Fibroblast of mammary gland (primary cell): ENCODE results near the gene CACNG4.
"Not testable (repeated sequence)": the region's sequence is repeated elsewhere in the genome, so short reads cannot be mapped to it uniquely, and the experiment has no call there.

ENCODE experiments used
- DNase-seq: peaks from one replicate; pipeline ENCODE4 v3.0.0-alpha.2; 2010; ENCODE audit warnings: low read depth
- H3K4me3 ChIP-seq: 2 replicates; pipeline ENCODE4 v1.5.1; 2011; ENCODE audit warnings: low read depth, mild to moderate bottlenecking, low read length, moderate library complexity; ENCODE audit not compliant: control insufficient read depth
- TF ChIP-seq, protein P1 (sequence below): conservative IDR thresholded peaks from 2 replicates; pipeline ENCODE4 v1.5.1; 2011; ENCODE audit warnings: low read depth, low read length, inconsistent platforms; ENCODE audit not compliant: control insufficient read depth, insufficient read depth

The CACNG4 gene

DNA sequence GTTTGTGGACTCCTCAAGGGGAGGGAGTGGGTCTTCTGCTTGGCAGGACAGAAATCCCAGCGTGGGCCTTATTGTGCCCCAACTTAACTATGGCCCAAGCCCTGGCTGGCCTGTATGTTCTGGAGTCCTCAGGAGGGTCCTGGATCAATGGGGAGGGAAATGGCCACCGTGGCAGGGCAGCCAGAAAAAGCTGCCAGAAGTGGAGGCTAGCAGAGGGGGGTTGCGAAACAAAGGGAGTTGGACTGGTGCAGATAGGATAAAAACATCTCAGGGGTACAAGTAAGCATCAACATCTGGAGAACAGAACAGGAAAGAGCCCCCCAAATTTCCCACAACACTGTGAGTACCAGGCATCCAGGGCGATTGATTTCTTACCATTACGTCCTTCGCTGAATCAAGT lies 76.1 kb downstream of the CACNG4 start:
- H3K4me3 ChIP-seq: no peak overlapping the region
- no peak for DNase-seq
- TF ChIP-seq, protein P1, sequence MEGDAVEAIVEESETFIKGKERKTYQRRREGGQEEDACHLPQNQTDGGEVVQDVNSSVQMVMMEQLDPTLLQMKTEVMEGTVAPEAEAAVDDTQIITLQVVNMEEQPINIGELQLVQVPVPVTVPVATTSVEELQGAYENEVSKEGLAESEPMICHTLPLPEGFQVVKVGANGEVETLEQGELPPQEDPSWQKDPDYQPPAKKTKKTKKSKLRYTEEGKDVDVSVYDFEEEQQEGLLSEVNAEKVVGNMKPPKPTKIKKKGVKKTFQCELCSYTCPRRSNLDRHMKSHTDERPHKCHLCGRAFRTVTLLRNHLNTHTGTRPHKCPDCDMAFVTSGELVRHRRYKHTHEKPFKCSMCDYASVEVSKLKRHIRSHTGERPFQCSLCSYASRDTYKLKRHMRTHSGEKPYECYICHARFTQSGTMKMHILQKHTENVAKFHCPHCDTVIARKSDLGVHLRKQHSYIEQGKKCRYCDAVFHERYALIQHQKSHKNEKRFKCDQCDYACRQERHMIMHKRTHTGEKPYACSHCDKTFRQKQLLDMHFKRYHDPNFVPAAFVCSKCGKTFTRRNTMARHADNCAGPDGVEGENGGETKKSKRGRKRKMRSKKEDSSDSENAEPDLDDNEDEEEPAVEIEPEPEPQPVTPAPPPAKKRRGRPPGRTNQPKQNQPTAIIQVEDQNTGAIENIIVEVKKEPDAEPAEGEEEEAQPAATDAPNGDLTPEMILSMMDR: no peak

DNA sequence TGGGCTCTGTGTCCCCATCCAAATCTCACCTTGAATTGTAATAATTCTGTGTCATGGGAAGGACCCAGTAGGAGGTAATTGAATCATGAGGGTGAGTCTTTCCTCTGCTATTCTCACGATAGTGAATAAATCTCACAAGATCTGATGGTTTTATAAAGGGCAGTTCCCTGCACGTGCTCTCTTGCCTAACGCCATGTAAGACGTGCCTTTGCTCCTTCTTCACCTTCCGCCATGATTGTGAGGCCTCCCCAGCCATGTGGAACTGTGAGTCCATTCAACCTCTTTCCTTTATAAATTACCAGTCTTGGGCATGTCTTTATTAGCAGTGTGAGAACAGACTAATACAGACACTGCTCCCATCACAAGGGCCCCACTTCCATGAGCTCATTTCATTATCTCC lies 76.6 kb downstream of the CACNG4 start:
- H3K4me3 ChIP-seq, DNase-seq: not testable (repeated sequence)

DNA sequence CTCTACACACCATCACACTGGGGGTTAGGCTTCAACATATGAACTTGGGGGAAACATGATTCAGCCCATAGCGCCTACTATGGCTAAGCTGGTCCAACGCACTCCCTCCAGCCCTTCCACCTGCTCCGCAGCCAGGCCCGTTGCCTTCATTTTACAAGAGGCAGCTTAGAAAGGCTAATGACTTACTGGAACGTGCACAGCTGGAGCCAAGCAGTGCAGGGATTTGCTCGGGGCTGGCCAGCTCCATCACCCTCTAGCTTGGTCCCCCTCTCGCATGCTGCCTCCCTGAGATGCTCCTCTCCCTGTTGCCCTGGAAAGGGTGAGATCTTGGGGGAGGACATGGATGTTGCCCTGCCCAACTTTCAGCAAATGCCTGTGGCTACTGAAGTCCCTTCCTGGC lies 77.0 kb downstream of the CACNG4 start:
- DNase-seq: no peak
- no peak overlapping the region for H3K4me3 ChIP-seq
- TF ChIP-seq, protein P1: no peak

DNA sequence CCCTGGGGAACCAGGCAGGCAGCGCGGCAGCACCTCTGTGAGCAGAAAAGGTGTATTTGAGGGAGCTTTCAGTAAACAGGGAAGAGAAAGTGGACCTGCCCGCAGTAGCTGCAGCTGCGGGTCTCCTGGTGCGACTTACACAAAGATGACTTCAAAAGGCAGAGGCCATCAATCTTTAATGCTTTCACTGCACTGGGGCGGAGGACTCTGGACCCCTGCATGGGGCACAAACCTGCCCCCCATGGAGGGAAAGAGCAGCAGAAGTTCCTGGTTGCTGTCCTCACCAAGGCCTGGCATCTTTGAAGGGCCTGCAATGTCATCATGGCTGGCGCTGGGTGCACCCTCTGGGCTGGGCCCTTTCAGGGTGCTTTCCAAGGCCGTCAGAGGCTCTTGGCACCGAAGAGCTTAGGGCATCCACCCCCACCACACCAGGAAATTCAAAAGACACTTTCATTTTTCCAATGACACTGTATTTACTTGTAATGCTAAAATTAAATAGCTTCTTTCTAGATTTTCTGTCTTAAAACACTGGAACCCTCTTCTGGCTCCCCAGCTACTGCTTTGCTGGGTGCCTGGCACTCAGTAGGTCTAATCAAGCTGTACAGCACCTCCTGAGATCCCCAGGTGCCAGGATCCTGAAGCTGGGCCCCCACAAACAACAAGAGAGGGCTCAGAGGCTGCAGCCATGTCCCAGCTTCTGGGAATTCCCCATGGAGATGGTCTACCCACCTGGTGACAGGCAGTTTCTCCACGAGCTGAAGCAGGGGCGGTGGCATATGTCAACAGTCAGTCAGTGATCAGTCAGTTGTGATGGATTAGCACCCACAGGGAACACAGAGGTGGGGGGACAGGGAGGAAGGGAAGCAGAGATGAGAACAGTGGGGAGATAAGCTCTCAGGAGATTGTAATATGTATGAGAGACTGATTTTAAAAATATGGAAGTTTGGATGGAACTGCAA lies 77.7 kb downstream of the CACNG4 start:
- no peak overlapping the region for H3K4me3 ChIP-seq
- TF ChIP-seq, protein P1: no peak
- DNase-seq: no peak

DNA sequence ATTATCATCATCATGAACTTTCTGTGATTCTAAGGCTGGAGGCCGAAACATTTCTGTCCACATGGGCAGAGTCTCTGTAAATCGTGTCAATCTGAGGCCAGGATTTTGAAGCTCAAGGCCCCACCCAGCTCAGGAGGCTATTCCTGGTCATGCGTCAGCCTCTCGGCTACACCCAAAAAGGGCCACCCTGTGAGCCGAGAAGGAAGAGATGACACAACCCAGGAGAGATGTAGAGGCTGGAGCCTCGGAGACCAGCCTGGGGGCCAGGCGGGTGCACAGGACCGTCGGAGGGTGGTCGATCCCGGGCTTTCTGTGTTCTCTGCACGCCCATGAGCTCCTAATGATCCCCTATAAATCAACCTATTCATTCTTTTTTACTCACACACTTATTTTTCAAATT lies 78.8 kb downstream of the CACNG4 start:
- no peak for DNase-seq
- no peak overlapping the region for H3K4me3 ChIP-seq
- TF ChIP-seq, protein P1: no peak

DNA sequence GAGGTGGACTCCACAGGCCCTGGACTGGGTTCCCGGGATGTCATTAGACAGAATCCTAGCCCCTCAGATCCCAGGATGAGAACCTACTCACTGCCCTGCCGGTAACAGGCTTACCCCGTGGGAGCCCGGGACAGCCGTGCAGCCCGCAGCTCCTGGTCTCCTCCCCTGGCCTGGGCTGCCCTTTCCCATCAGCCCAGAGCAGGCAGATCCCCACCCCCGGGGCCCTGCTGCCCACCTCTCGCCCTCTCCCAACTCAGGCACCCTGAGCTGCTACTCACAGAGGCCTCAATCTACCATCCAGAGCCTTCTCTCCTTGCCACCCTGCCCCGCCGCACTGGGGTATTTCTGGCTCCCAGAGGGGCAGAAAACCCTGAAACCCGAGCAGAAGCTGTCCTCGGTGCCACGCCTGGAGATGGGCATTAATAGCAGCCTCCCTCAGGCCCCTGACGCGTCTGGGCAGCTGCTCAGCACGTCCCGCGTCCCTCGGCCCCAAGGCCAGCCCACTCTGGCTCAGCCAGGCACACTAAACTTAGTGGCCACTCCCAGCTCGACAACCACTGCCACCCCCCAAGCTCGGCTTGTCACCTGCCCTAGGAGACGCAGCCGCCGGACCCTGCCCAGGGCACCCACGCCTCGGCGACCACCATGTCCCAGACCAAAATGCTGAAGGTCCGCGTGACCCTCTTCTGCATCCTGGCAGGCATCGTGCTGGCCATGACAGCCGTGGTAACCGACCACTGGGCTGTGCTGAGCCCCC lies 79.7 kb downstream of the CACNG4 start, which contains the start of gene CACNG1:
Gene CACNG1, plus strand, starts transcription at position 539 of the 757 bp plus-strand sequence. Its CDS starts 107 bp downstream, at position 646.
- TF ChIP-seq, protein P1: no peak
- no peak for DNase-seq

DNA sequence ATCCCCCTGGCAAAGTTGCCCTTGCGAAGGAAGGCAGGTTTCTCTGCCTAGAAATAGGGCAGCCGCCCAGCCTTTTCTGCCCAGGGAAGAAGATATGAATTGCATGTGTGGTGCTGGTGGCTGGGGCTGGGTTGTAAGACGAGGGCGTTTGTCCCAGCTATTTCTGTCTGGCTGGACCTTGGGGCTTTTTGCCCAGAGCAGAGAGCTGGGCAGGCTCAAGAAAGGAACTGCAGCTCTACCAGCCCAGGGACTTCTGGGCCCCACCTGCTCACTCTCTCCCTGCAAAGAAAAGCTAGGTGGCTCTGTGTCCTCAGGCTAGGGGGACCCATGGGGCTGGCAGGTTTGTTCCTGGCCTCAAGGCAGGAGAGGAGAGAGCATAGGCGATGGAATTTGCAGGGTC lies 80.4 kb downstream of the CACNG4 start:
- TF ChIP-seq, protein P1: no peak
- no peak overlapping the region for H3K4me3 ChIP-seq

More for the DNA sequence above, 79.7 kb downstream of the CACNG4 start, which contains the start of gene CACNG1:
- no peak within 1 kb of the TSS for H3K4me3 ChIP-seq

More for the DNA sequence above, 80.4 kb downstream of the CACNG4 start:
- DNase-seq: no peak
